Heart left ventricle (tissue), 13 donors: ENCODE results near the gene SLC22A13.

Experiments
- CTCF ChIP-seq, 12 donors: fragments of 200-600 bp; sonication (generic) in 4 of 12; IDR thresholded peaks; one replicate each; pipeline versions ENCODE4 v1.5.0 to v1.8.0; 2018 to 2022; ENCODE audit warnings: antibody characterized with exemption in 12 of 12, mild to moderate bottlenecking in 5 of 12
- POLR2A ChIP-seq, 2 donors: fragments of 450-650 bp; IDR thresholded peaks; one replicate each; pipeline ENCODE4 v1.6.1; 2017; ENCODE audit warnings: antibody characterized with exemption in 2 of 2, mild to moderate bottlenecking in 2 of 2, moderate library complexity in 2 of 2
- donor health status: ischemic (EF 13 %, LVEDD 7.1; RV severe dilation, severe dysfunction).
- donor health status: DM: no; HTN: yes; CAD: no.
- donor health status: DM: no; HTN: no; CAD: no.
- donor health status: ischemic (EF 25% LVEDD 6.9; RV normal size, moderate dysfunction).
- donor health status: ischemic (EF 25% LVEDD 5.7; RV mildly dilated, moderate dysfunction).
- donor health status: ischemic (EF 35%, LVEDD 5.7; RV mildly dilated, moderate dysfunction).
- donor health status: nonischemic (EF 11% LVEDD 7.7; RV severe dilation, severe dysfunction).
- donor health status: DM: yes; HTN: yes; CAD: no.
- donor health status: PGD.
- donor health status: ischemic (EF 29% LVEDD 5.4; RV normal size, mild dysfunction).
- donor health status: nonischemic (EF 23%, LVEDD 6.1; RV moderate dilation, normal function).

- TF ChIP-seq CTCF (IDR thresholded peaks at IDR 0.05): no peak
- no peak for TF ChIP-seq POLR2A (IDR thresholded peaks at IDR 0.05)
Measured at GRCh38 chr3:38251197-38251596, 14.4 kb upstream of the SLC22A13 start.
